ENCODE measurements around the gene KDM3B. TPM values are rescaled to one million over a fixed set of nuclear protein-coding genes. Genes with fewer than 3 reads are reported as not detected.

KDM3B gene
- total RNA-seq, 2 donors from 2014 or later = 98.2 to 104 TPM

DNA sequence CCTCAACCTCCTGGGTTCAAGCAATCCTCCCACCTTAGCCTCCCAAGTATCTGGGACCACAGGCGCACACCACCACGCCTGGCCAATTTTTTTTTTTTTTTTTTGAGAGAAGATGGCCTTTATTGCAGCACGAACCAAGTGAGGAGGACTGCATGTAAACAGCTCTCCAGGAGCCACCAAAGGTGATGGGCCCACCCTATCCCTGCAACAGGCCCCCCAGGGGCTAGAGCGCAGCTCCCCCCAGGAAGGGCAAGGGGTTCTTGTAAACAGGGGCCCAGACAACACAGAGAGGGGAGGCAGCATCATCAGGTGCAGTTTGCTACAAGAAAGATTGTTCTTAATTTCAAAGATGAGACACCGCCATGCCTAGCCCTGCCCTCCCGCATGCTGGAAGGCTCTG, 100.2 kb downstream of the KDM3B start:
- no peaks in the 10 kb centered on the region for H3K27me3 ChIP-seq (ENCODE audit: control insufficient read depth, insufficient read depth, low read length, poor library complexity, severe bottlenecking)
- Mint-ChIP-seq H3K27me3 (ENCODE audit: insufficient read depth) (peaks cover 14% of the 10 kb centered on the region), H3K9me3 (no peaks in the 10 kb centered on the region), H3K4me1 (peaks cover 19% of the 10 kb centered on the region), H3K27ac (no peak overlapping the region), H3K4me3 (no peak overlapping the region), H3K36me3 (ENCODE audit: low read depth) (no peaks in the 10 kb centered on the region)
- no peaks in the 10 kb centered on the region for H3K36me3 ChIP-seq (ENCODE audit: control insufficient read depth, insufficient read depth, low read length)
- H3K4me1 ChIP-seq (ENCODE audit: control insufficient read depth, insufficient read depth, low read length) = no peaks in the 10 kb centered on the region
- no peak overlapping the region for H3K9ac ChIP-seq (ENCODE audit: extremely low read depth, low read length, poor library complexity, severe bottlenecking)
- no peak overlapping the region for H3K4me3 ChIP-seq (ENCODE audit: low read length)
- no peak overlapping the region for H3K27ac ChIP-seq (ENCODE audit: low read depth, low read length)
- DNase-seq = no peak
- H3K9me3 ChIP-seq (ENCODE audit: control insufficient read depth, low read length) = no peaks in the 10 kb centered on the region
- 93% methylated on average over 6 of the region's 6 CpGs; no CpG with 5 or more reads in 1 of the 2 experiments for WGBS, 2 experiments (ENCODE audit: insufficient coverage in 1 of 2, insufficient read length in 1 of 2)
- TF ChIP-seq, protein P1, sequence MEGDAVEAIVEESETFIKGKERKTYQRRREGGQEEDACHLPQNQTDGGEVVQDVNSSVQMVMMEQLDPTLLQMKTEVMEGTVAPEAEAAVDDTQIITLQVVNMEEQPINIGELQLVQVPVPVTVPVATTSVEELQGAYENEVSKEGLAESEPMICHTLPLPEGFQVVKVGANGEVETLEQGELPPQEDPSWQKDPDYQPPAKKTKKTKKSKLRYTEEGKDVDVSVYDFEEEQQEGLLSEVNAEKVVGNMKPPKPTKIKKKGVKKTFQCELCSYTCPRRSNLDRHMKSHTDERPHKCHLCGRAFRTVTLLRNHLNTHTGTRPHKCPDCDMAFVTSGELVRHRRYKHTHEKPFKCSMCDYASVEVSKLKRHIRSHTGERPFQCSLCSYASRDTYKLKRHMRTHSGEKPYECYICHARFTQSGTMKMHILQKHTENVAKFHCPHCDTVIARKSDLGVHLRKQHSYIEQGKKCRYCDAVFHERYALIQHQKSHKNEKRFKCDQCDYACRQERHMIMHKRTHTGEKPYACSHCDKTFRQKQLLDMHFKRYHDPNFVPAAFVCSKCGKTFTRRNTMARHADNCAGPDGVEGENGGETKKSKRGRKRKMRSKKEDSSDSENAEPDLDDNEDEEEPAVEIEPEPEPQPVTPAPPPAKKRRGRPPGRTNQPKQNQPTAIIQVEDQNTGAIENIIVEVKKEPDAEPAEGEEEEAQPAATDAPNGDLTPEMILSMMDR (conservative IDR thresholded peaks at IDR 0.05) = no peak

GRCh38 chr5:138453590-138453989, 101.1 kb downstream of the KDM3B start:
- Histone ChIP-seq H3K27me3 (ENCODE audit: control insufficient read depth, insufficient read depth, low read length, poor library complexity, severe bottlenecking) (no peaks in the 10 kb centered on the region), H3K9me3 (ENCODE audit: control insufficient read depth, low read length) (no peaks in the 10 kb centered on the region), H3K27ac (ENCODE audit: low read depth, low read length) (no peak overlapping the region), H3K9ac (ENCODE audit: extremely low read depth, low read length, poor library complexity, severe bottlenecking) (no peak overlapping the region), H3K4me3 (ENCODE audit: low read length) (no peak overlapping the region), H3K4me1 (ENCODE audit: control insufficient read depth, insufficient read depth, low read length) (no peaks in the 10 kb centered on the region), H3K36me3 (ENCODE audit: control insufficient read depth, insufficient read depth, low read length) (no peaks in the 10 kb centered on the region)
- peaks cover 19% of the 10 kb centered on the region for H3K4me1 Mint-ChIP-seq
- no peak overlapping the region for H3K4me3 Mint-ChIP-seq
- no peaks in the 10 kb centered on the region for H3K9me3 Mint-ChIP-seq
- DNase-seq = no peak
- TF ChIP-seq, protein P1 (conservative IDR thresholded peaks at IDR 0.05) = no peak
- no peak overlapping the region for H3K27ac Mint-ChIP-seq
- H3K27me3 Mint-ChIP-seq (ENCODE audit: insufficient read depth) = peaks cover 10% of the 10 kb centered on the region
- 93 to 98% methylated on average over 9 to 13 of the region's 13 CpGs for WGBS, 2 experiments (ENCODE audit: insufficient coverage in 1 of 2, insufficient read length in 1 of 2)
- no peaks in the 10 kb centered on the region for H3K36me3 Mint-ChIP-seq (ENCODE audit: low read depth)

DNA sequence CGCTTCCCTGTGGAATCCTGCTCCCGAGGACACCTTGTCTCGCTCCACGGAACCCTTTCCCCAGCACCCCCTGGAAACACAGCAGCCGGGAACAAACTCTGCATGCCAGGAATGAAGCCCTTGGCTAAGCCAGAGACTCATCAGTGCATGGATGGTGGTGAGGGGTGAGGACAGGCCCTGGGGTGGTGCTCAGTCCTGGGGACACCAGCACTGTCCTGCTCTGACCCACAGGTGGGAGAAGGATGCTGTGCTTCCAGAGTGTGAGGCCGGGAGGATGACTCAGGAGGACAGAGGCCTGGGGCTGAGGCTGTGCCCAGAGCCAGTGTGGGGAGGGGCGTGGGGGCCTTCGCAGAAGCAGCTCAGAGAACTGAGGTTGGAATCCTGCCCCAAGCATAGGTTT, 101.6 kb downstream of the KDM3B start:
- Mint-ChIP-seq H3K4me3 (no peak overlapping the region), H3K27ac (no peak overlapping the region), H3K9me3 (no peaks in the 10 kb centered on the region), H3K27me3 (ENCODE audit: insufficient read depth) (peaks cover 9% of the 10 kb centered on the region), H3K36me3 (ENCODE audit: low read depth) (no peaks in the 10 kb centered on the region), H3K4me1 (peaks cover 13% of the 10 kb centered on the region)
- H3K9me3 ChIP-seq (ENCODE audit: control insufficient read depth, low read length) = no peaks in the 10 kb centered on the region
- H3K27me3 ChIP-seq (ENCODE audit: control insufficient read depth, insufficient read depth, low read length, poor library complexity, severe bottlenecking) = no peaks in the 10 kb centered on the region
- H3K27ac ChIP-seq (ENCODE audit: low read depth, low read length) = no peak overlapping the region
- no peaks in the 10 kb centered on the region for H3K36me3 ChIP-seq (ENCODE audit: control insufficient read depth, insufficient read depth, low read length)
- TF ChIP-seq, protein P1 (conservative IDR thresholded peaks at IDR 0.05) = no peak
- no peak overlapping the region for H3K4me3 ChIP-seq (ENCODE audit: low read length)
- WGBS, 2 experiments (ENCODE audit: insufficient coverage in 1 of 2, insufficient read length in 1 of 2) = 79 to 89% methylated on average over 7 to 8 of the region's 8 CpGs
- no peaks in the 10 kb centered on the region for H3K4me1 ChIP-seq (ENCODE audit: control insufficient read depth, insufficient read depth, low read length)
- H3K9ac ChIP-seq (ENCODE audit: extremely low read depth, low read length, poor library complexity, severe bottlenecking) = no peak overlapping the region
- DNase-seq = no peak

Measured in endodermal cell (in vitro differentiated cells).